ENCODE data around the gene CDK19.

GRCh38 chr6:110708295-110708950 lies 106.8 kb downstream of the CDK19 start:
- TF ChIP-seq, protein P1, sequence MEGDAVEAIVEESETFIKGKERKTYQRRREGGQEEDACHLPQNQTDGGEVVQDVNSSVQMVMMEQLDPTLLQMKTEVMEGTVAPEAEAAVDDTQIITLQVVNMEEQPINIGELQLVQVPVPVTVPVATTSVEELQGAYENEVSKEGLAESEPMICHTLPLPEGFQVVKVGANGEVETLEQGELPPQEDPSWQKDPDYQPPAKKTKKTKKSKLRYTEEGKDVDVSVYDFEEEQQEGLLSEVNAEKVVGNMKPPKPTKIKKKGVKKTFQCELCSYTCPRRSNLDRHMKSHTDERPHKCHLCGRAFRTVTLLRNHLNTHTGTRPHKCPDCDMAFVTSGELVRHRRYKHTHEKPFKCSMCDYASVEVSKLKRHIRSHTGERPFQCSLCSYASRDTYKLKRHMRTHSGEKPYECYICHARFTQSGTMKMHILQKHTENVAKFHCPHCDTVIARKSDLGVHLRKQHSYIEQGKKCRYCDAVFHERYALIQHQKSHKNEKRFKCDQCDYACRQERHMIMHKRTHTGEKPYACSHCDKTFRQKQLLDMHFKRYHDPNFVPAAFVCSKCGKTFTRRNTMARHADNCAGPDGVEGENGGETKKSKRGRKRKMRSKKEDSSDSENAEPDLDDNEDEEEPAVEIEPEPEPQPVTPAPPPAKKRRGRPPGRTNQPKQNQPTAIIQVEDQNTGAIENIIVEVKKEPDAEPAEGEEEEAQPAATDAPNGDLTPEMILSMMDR (IDR thresholded peaks at IDR 0.05), result no peak
- no peak for TF ChIP-seq ZFX (IDR thresholded peaks at IDR 0.05; ENCODE audit: borderline replicate concordance)

Data from 22Rv1 (cell line).